ENCODE data around the gene RNF26. TPM values are rescaled to one million over a fixed set of nuclear protein-coding genes. Genes with fewer than 3 reads are reported as not detected.

The RNF26 gene
- total RNA-seq, 4 donors from 2014 or later, result 8.9 to 11.1 (median 9.4) TPM

DNA sequence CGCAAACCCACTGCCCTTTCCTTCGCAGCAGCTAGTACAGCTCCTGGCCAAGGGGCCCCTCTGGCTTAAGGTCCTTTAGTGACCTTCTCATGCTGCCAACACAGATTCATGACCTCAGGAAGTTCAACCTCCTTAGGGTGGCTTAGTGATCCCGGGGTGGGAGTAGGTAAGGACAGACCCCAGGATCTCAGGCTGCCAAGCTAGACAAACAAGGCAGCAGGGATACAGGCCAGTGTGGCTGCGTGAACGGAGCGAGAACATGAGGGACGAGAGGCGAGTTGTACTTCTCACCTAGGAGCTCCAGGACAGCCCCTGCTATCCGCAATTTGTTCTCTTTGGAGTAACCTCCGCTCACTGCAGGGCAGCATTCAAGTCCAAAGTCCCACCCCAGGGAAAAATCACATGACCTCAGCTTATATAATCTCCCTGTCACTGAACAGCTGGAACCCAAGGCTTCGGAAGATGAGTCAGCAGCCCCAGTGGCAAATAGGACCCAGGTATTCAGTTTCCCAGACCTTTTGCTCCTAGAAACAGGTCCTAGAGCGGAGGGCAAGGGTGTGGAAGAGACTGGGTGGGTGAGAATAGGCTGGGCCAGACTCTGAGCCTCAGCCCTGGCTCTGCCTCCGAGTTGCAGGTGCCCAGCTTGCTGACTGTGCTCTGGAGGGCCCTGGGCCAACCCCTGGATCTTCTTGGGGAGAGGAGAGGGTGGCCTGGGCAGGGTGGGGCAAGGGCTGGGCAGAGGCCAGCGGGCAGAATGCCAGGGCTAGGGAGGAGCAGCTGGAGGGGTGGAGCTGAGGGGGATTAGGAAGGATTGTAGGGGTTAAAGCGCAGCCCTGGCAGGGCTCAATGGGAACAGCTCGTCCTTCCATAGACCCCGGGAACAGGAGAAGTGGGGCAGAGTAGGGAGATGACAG lies 34.1 kb downstream of the RNF26 start:
- no peak for DNase-seq (ENCODE audit: low spot score)
- TF ChIP-seq, protein P1, sequence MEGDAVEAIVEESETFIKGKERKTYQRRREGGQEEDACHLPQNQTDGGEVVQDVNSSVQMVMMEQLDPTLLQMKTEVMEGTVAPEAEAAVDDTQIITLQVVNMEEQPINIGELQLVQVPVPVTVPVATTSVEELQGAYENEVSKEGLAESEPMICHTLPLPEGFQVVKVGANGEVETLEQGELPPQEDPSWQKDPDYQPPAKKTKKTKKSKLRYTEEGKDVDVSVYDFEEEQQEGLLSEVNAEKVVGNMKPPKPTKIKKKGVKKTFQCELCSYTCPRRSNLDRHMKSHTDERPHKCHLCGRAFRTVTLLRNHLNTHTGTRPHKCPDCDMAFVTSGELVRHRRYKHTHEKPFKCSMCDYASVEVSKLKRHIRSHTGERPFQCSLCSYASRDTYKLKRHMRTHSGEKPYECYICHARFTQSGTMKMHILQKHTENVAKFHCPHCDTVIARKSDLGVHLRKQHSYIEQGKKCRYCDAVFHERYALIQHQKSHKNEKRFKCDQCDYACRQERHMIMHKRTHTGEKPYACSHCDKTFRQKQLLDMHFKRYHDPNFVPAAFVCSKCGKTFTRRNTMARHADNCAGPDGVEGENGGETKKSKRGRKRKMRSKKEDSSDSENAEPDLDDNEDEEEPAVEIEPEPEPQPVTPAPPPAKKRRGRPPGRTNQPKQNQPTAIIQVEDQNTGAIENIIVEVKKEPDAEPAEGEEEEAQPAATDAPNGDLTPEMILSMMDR (IDR thresholded peaks at IDR 0.05), result no peak
- peak; percentile 27 for ATAC-seq (ENCODE audit: low FRiP score)

DNA sequence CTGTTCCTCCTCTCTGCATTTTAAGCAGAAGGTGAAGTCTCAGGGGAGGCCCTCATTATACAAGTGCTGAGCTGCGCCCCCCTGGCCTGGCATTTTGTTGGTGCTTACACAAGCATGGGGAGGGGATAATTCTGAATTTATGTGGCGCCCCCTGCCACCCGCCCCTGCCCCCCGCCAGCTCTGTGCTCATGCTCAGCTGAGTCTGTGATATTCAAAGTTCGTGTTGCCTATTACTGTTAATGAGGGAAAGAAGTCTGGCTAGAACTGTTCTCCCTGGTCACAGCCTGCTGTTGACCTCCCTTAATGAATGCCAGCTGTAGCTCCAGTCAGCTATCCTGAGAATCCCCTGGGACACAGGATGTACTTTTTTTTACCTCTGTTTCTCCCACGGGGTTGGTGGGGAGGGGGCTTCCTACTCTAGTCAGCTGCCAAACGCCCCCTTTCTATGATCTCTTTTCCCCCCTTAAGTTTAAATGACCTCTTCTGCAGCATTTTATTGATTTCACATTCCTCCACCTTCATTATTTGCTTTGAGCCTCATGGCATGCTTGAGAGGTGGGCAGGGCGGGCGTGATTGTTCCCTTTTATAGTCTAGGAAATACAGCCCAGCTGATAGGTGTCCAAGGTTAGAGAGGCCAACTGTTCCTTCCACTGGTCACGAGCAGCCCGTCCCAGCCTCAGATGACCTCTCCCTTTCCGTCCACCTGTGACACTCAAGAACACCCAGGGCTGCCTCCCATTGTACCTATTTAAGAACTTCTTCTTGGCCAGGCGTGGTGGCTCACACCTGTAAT lies 35.0 kb downstream of the RNF26 start:
- no peak for DNase-seq (ENCODE audit: low spot score)
- ATAC-seq (ENCODE audit: low FRiP score), result no peak
- TF ChIP-seq, protein P1 (IDR thresholded peaks at IDR 0.05), result no peak

- TF ChIP-seq, protein P1 (IDR thresholded peaks at IDR 0.05), result no peak
- ATAC-seq (ENCODE audit: low FRiP score) (no peak), DNase-seq (ENCODE audit: low spot score) (no peak)
Observed at GRCh38 chr11:119370486-119371046, 36.2 kb downstream of the RNF26 start.

GRCh38 chr11:119371067-119371601 lies 36.8 kb downstream of the RNF26 start:
- ATAC-seq (ENCODE audit: low FRiP score), result no peak
- no peak for DNase-seq (ENCODE audit: low spot score)
- TF ChIP-seq, protein P1 (IDR thresholded peaks at IDR 0.05), result no peak

DNA sequence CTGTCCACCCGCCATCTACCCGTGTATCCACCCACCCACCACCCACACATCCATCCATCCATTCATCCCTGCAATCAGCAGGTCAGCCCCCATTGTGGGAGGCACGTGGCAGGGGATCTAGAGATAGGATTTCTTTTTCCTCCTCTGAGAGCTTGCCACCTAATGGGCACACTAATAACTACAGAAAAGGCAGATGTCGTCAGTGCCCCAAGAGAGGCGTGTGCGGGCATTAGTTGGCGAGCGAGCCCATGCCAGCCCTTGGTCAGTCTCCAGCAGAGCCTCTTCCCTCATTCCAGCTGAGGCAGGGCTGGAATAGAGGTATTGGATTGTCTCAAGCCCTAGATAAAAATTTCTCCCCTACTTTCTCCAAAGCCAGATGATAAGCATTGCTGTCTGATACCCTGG lies 37.5 kb downstream of the RNF26 start:
- DNase-seq (ENCODE audit: low spot score) (no peak), ATAC-seq (ENCODE audit: low FRiP score) (no peak)

More for the DNA sequence above, 37.5 kb downstream of the RNF26 start:
- TF ChIP-seq, protein P1 (IDR thresholded peaks at IDR 0.05), result no peak
